Measurements from ENCODE around the gene BRINP3. TPM values are rescaled to one million over a fixed set of nuclear protein-coding genes. Genes with fewer than 3 reads are reported as not detected.

BRINP3 gene
- total RNA-seq, 1 donor from 2014 or later, result 0.25 TPM

DNA sequence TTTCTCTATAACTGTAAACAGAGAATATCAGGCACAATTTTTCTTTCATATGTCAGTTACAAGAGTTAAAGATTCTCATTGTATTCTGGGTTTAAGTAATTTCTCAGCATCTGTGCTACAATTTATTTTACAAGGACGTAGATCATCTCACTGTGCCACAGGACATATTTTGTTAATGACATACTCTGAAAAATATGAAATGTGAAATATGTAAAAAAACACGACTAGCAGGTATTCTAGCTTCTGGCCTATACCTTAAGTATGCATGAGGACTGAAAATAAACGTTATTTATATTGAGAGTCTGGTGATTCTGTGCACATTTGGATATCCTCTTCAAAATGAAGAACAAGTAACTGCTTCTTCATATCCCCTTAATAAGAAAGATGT lies 308.8 kb downstream of the BRINP3 start:
- no peak for TF ChIP-seq CTCF (IDR thresholded peaks at IDR 0.05; ENCODE audit: unreplicated experiment)
- no peak for DNase-seq (ENCODE audit: low spot score in 2 of 2, unreplicated experiment in 2 of 2)
- Mint-ChIP-seq H3K36me3 (no peaks in the 10 kb centered on the region), H3K4me1 (peaks cover 8% of the 10 kb centered on the region), H3K27me3 (ENCODE audit: low read depth) (no peaks in the 10 kb centered on the region), H3K27ac (no peak overlapping the region), H3K9me3 (no peaks in the 10 kb centered on the region), H3K4me3 (no peak overlapping the region)

DNA sequence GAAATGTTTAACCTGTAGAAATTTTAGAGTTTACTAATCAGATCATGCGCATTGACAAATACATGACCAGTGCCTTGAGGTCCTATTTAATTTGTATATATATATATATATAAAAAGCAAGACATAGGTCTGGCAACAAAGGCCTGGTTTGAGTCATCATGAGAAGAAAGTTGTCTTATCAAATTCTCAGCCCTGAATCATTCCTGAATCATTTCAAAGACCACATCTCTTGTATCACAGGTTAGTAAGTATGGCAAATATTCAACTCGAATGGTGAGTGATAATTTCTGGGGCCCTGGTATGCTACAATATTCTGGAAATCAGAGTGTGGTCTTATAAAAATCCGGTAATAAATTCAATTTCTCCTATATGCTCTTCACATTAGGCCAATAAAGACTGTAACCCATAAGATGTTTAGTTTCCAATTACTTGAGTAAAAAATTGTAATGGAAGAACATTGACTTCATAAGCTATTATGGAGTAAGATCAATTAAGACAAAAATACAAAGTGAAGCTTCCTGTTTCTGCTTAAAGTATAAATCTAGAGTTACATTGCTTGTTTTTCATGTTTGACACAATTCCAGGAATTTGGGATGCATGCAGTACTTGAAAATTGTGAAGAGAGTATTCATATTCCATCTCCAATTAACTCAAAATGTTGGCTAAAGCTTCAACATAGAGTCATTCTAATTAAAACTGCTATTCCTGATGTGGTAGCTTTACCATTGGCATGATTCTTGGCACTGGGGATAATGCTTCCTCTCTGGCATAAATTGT lies 309.4 kb downstream of the BRINP3 start:
- H3K36me3 Mint-ChIP-seq, result no peaks in the 10 kb centered on the region
- peaks cover 8% of the 10 kb centered on the region for H3K4me1 Mint-ChIP-seq
- no peak for TF ChIP-seq CTCF (IDR thresholded peaks at IDR 0.05; ENCODE audit: unreplicated experiment)
- no peak for DNase-seq (ENCODE audit: low spot score in 2 of 2, unreplicated experiment in 2 of 2)
- H3K27me3 Mint-ChIP-seq (ENCODE audit: low read depth), result no peaks in the 10 kb centered on the region
- no peaks in the 10 kb centered on the region for H3K9me3 Mint-ChIP-seq
- no peak overlapping the region for H3K4me3 Mint-ChIP-seq
- H3K27ac Mint-ChIP-seq, result no peak overlapping the region

GRCh38 chr1:190159146-190159545 lies 318.5 kb downstream of the BRINP3 start:
- Mint-ChIP-seq H3K4me3 (no peak overlapping the region), H3K4me1 (no peaks in the 10 kb centered on the region), H3K9me3 (peaks cover 4% of the 10 kb centered on the region), H3K27me3 (ENCODE audit: low read depth) (peaks cover 2% of the 10 kb centered on the region), H3K27ac (no peak overlapping the region), H3K36me3 (no peaks in the 10 kb centered on the region)
- no peak for TF ChIP-seq CTCF (IDR thresholded peaks at IDR 0.05; ENCODE audit: unreplicated experiment)
- no peak for DNase-seq (ENCODE audit: low spot score in 2 of 2, unreplicated experiment in 2 of 2)

DNA sequence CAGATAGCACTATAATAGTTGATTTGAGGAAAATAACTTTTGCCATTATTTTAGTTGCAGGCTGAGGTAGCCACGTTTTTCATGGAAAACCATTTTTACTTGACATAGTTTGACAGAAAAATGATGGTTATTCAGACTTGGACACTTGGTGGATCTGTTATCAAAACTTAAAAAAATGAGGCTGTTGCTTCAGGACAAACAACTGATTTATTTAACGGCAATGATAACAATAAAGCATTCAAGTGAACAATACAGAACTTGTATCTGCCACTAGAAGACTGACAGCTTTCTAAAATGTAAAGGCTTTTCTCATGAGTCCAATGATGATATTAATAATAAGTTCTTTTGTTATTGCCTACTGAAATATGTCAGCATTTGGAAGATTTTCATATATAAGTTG lies 322.9 kb downstream of the BRINP3 start:
- H3K36me3 Mint-ChIP-seq, result no peaks in the 10 kb centered on the region
- H3K4me3 Mint-ChIP-seq, result no peak overlapping the region
- H3K27ac Mint-ChIP-seq, result no peak overlapping the region
- DNase-seq (ENCODE audit: low spot score in 2 of 2, unreplicated experiment in 2 of 2), result no peak
- peaks cover 2% of the 10 kb centered on the region for H3K4me1 Mint-ChIP-seq
- peaks cover 4% of the 10 kb centered on the region for H3K9me3 Mint-ChIP-seq
- peaks cover 5% of the 10 kb centered on the region for H3K27me3 Mint-ChIP-seq (ENCODE audit: low read depth)
- no peak for TF ChIP-seq CTCF (IDR thresholded peaks at IDR 0.05; ENCODE audit: unreplicated experiment)

DNA sequence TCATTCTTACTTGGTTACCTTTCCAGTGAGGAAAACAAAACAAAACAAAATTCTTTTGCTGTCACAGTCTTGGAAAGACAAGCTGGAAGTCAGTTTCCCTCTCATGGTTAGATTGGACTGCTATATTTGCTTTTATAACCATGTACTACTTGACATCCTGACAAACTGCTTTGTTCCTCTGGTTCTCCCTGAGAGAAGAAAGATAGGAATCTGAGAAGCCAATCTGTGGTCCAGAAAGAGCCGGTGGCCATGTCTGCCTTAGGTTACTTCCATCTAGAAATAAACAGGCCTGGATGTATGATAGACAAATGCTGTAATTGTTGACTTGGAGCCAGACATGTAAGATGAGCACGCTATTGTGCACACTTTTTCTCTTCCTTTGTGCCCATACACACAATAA lies 330.0 kb downstream of the BRINP3 start:
- Mint-ChIP-seq H3K27me3 (ENCODE audit: low read depth) (no peaks in the 10 kb centered on the region), H3K4me1 (no peaks in the 10 kb centered on the region), H3K36me3 (no peaks in the 10 kb centered on the region), H3K27ac (no peak overlapping the region), H3K9me3 (no peaks in the 10 kb centered on the region), H3K4me3 (no peak overlapping the region)
- DNase-seq (ENCODE audit: low spot score in 2 of 2, unreplicated experiment in 2 of 2), result no peak
- TF ChIP-seq CTCF (IDR thresholded peaks at IDR 0.05; ENCODE audit: unreplicated experiment), result no peak

Data from mesothelial cell of epicardium (in vitro differentiated cells).